SK-N-MC (cell line): ENCODE data around the gene LEPROT.

Experiments used
- EZH2 ChIP-seq: fragments of 200-600 bp; sonication (generic); IDR thresholded peaks from one replicate; pipeline ENCODE4 v1.6.1; 2017; ENCODE audit warnings: antibody characterized with exemption
- FOXP2 ChIP-seq: optimal IDR thresholded peaks from 2 replicates; pipeline ENCODE3; 2011; ENCODE audit warnings: mild to moderate bottlenecking, moderate library complexity; ENCODE audit not compliant: insufficient read depth; ENCODE audit errors: extremely low read length, control extremely low read depth
- POLR2AphosphoS5 ChIP-seq: IDR thresholded peaks from 2 replicates; pipeline ENCODE4 v1.6.1; 2012; ENCODE audit warnings: mild to moderate bottlenecking, low read depth, low read length, borderline replicate concordance

DNA sequence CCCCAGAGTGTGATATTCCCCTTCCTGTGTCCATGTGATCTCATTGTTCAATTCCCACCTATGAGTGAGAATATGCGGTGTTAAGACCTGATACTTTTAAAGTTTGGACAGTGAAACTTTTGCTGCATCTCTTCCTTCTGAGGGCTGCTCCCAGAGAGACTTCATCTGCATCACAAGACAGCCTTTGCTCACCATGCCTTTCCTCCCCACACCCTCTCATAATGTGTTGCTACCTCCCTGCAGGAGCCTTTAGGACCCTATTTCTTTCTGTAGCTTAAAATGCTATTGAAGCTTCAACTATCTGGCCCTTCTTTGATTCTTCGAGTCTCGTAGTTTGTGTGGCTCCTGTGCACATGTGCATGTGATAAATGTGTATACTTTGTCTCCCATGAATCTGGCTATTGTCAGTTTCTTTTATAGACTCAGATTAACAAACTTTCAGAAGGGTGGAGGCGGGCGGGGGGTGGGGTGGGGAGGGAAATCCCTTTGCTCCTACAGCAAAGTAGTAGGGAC lies 23.7 kb downstream of the LEPROT start:
- TF ChIP-seq EZH2 (no peak), POLR2AphosphoS5 (no peak), FOXP2 (no peak)
